ENCODE results near the gene THRB. TPM values are rescaled to one million over a fixed set of nuclear protein-coding genes. Genes with fewer than 3 reads are reported as not detected.

Gene THRB
- total and polyA plus RNA-seq, 7 experiments from 2014 or later = 0.05 to 1.0 (median 0.16) TPM; not detected in 4

- Histone ChIP-seq H3K36me3 (ENCODE audit: control insufficient read depth in 2 of 3, insufficient read depth in 3 of 3, low read length in 3 of 3) (no peaks in the 10 kb centered on the region), H3K27ac (ENCODE audit: low read depth, low read length) (no peak overlapping the region), H3K4me1 (ENCODE audit: control insufficient read depth in 2 of 2, insufficient read depth in 2 of 2, low read length in 2 of 2) (no peaks in the 10 kb centered on the region), H3K9me3 (ENCODE audit: control insufficient read depth in 2 of 3, low read length in 3 of 3) (no peaks in the 10 kb centered on the region), H3K27me3 (ENCODE audit: control insufficient read depth in 2 of 2, insufficient read depth in 2 of 2, low read length in 2 of 2) (no peaks in the 10 kb centered on the region), H3K4me3 (ENCODE audit: low read length) (no peak overlapping the region)
- Mint-ChIP-seq H3K27me3 (peaks cover 0 to 3% (median 0%) of the 10 kb centered on the region in 5 donors), H3K4me1 (no peaks in the 10 kb centered on the region), H3K4me3 (no peak overlapping the region), H3K36me3 (no peaks in the 10 kb centered on the region), H3K27ac (no peak overlapping the region), H3K9me3 (peaks cover 0 to 5% (median 0%) of the 10 kb centered on the region in 11 donors)
- DNase-seq (no peak), ATAC-seq (no peak)
- POLR2A ChIA-PET = no interaction called here
- CTCF ChIA-PET = no interaction called here
- intact Hi-C loops (cut with micrococcal nuclease) = no loop called here
Observed at GRCh38 chr3:24368605-24369004, 126.0 kb downstream of the THRB start.

- ATAC-seq (no peak), DNase-seq (no peak)
- no peaks in the 10 kb centered on the region for H3K9me3 ChIP-seq (ENCODE audit: control insufficient read depth in 2 of 3, low read length in 3 of 3)
- Mint-ChIP-seq H3K9me3 (peaks cover 0 to 5% (median 0%) of the 10 kb centered on the region in 11 donors), H3K27ac (no peak overlapping the region), H3K4me3 (no peak overlapping the region), H3K27me3 (peaks cover 0 to 3% (median 0%) of the 10 kb centered on the region in 5 donors), H3K36me3 (no peaks in the 10 kb centered on the region), H3K4me1 (no peaks in the 10 kb centered on the region)
- no peaks in the 10 kb centered on the region for H3K27me3 ChIP-seq (ENCODE audit: control insufficient read depth in 2 of 2, insufficient read depth in 2 of 2, low read length in 2 of 2)
- intact Hi-C loops (cut with micrococcal nuclease) = no loop called here
- no peak overlapping the region for H3K4me3 ChIP-seq (ENCODE audit: low read length)
- ChIA-PET CTCF (no interaction called here), POLR2A (no interaction called here)
- no peaks in the 10 kb centered on the region for H3K4me1 ChIP-seq (ENCODE audit: control insufficient read depth in 2 of 2, insufficient read depth in 2 of 2, low read length in 2 of 2)
- no peak overlapping the region for H3K27ac ChIP-seq (ENCODE audit: low read depth, low read length)
- H3K36me3 ChIP-seq (ENCODE audit: control insufficient read depth in 2 of 3, insufficient read depth in 3 of 3, low read length in 3 of 3) = no peaks in the 10 kb centered on the region
Observed at GRCh38 chr3:24367664-24368264, 126.9 kb downstream of the THRB start.

- ChIA-PET CTCF (no interaction called here), POLR2A (no interaction called here)
- intact Hi-C loops (cut with micrococcal nuclease) = no loop called here
- DNase-seq (no peak), ATAC-seq (no peak)
- H3K27me3 ChIP-seq (ENCODE audit: control insufficient read depth in 2 of 2, insufficient read depth in 2 of 2, low read length in 2 of 2) = no peaks in the 10 kb centered on the region
- no peaks in the 10 kb centered on the region for H3K9me3 ChIP-seq (ENCODE audit: control insufficient read depth in 2 of 3, low read length in 3 of 3)
- no peaks in the 10 kb centered on the region for H3K36me3 ChIP-seq (ENCODE audit: control insufficient read depth in 2 of 3, insufficient read depth in 3 of 3, low read length in 3 of 3)
- no peak overlapping the region for H3K4me3 ChIP-seq (ENCODE audit: low read length)
- H3K27ac Mint-ChIP-seq = no peak overlapping the region
- no peaks in the 10 kb centered on the region for H3K36me3 Mint-ChIP-seq
- no peaks in the 10 kb centered on the region for H3K4me1 ChIP-seq (ENCODE audit: control insufficient read depth in 2 of 2, insufficient read depth in 2 of 2, low read length in 2 of 2)
- no peak overlapping the region for H3K4me3 Mint-ChIP-seq
- no peak overlapping the region for H3K27ac ChIP-seq (ENCODE audit: low read depth, low read length)
- peaks cover 0 to 3% (median 0%) of the 10 kb centered on the region in 5 donors for H3K27me3 Mint-ChIP-seq
- H3K4me1 Mint-ChIP-seq = no peaks in the 10 kb centered on the region
- peaks cover 0 to 5% (median 0%) of the 10 kb centered on the region in 11 donors for H3K9me3 Mint-ChIP-seq
Observed at GRCh38 chr3:24367216-24367615, 127.4 kb downstream of the THRB start.

- Histone ChIP-seq H3K9me3 (ENCODE audit: control insufficient read depth in 2 of 3, low read length in 3 of 3) (no peaks in the 10 kb centered on the region), H3K4me1 (ENCODE audit: control insufficient read depth in 2 of 2, insufficient read depth in 2 of 2, low read length in 2 of 2) (no peaks in the 10 kb centered on the region), H3K27me3 (ENCODE audit: control insufficient read depth in 2 of 2, insufficient read depth in 2 of 2, low read length in 2 of 2) (no peaks in the 10 kb centered on the region), H3K4me3 (ENCODE audit: low read length) (no peak overlapping the region), H3K27ac (ENCODE audit: low read depth, low read length) (no peak overlapping the region), H3K36me3 (ENCODE audit: control insufficient read depth in 2 of 3, insufficient read depth in 3 of 3, low read length in 3 of 3) (no peaks in the 10 kb centered on the region)
- Mint-ChIP-seq H3K27ac (no peak overlapping the region), H3K4me3 (no peak overlapping the region), H3K27me3 (peaks cover 0 to 3% (median 0%) of the 10 kb centered on the region in 5 donors), H3K36me3 (no peaks in the 10 kb centered on the region), H3K9me3 (peaks cover 0 to 5% (median 0%) of the 10 kb centered on the region in 11 donors), H3K4me1 (no peaks in the 10 kb centered on the region)
- intact Hi-C loops (cut with micrococcal nuclease) = no loop called here
- no peak for ATAC-seq
- no peak for DNase-seq
- POLR2A ChIA-PET = no interaction called here
- CTCF ChIA-PET = no interaction called here
Observed at GRCh38 chr3:24365168-24365567, 129.5 kb downstream of the THRB start.

GRCh38 chr3:24364359-24364758 is 130.3 kb downstream of the THRB start:
- peaks cover 0 to 5% (median 0%) of the 10 kb centered on the region in 11 donors for H3K9me3 Mint-ChIP-seq
- H3K27me3 Mint-ChIP-seq = peaks cover 0 to 3% (median 0%) of the 10 kb centered on the region in 5 donors
- H3K27ac ChIP-seq (ENCODE audit: low read depth, low read length) = no peak overlapping the region
- no peaks in the 10 kb centered on the region for H3K27me3 ChIP-seq (ENCODE audit: control insufficient read depth in 2 of 2, insufficient read depth in 2 of 2, low read length in 2 of 2)
- ATAC-seq (no peak), DNase-seq (no peak)
- H3K4me1 ChIP-seq (ENCODE audit: control insufficient read depth in 2 of 2, insufficient read depth in 2 of 2, low read length in 2 of 2) = no peaks in the 10 kb centered on the region
- no peak overlapping the region for H3K27ac Mint-ChIP-seq
- no peaks in the 10 kb centered on the region for H3K4me1 Mint-ChIP-seq
- H3K4me3 Mint-ChIP-seq = no peak overlapping the region
- no peaks in the 10 kb centered on the region for H3K36me3 Mint-ChIP-seq
- H3K36me3 ChIP-seq (ENCODE audit: control insufficient read depth in 2 of 3, insufficient read depth in 3 of 3, low read length in 3 of 3) = no peaks in the 10 kb centered on the region
- H3K4me3 ChIP-seq (ENCODE audit: low read length) = no peak overlapping the region
- H3K9me3 ChIP-seq (ENCODE audit: control insufficient read depth in 2 of 3, low read length in 3 of 3) = no peaks in the 10 kb centered on the region
- ChIA-PET CTCF (interaction anchor here (0.5 kb wide), 1 partner anchor 189 kb away, joined by 3 read pairs; no protein-coding TSS in a partner anchor), POLR2A (no interaction called here)
- intact Hi-C loops (cut with micrococcal nuclease) = no loop called here

GRCh38 chr3:24363242-24363641 is 131.4 kb downstream of the THRB start:
- ChIA-PET POLR2A (no interaction called here), CTCF (no interaction called here)
- no peak overlapping the region for H3K27ac ChIP-seq (ENCODE audit: low read depth, low read length)
- H3K9me3 Mint-ChIP-seq = peaks cover 0 to 2% (median 0%) of the 10 kb centered on the region in 11 donors
- peaks cover 0 to 2% (median 0%) of the 10 kb centered on the region in 5 donors for H3K27me3 Mint-ChIP-seq
- H3K27me3 ChIP-seq (ENCODE audit: control insufficient read depth in 2 of 2, insufficient read depth in 2 of 2, low read length in 2 of 2) = no peaks in the 10 kb centered on the region
- ATAC-seq = no peak
- no peaks in the 10 kb centered on the region for H3K4me1 ChIP-seq (ENCODE audit: control insufficient read depth in 2 of 2, insufficient read depth in 2 of 2, low read length in 2 of 2)
- H3K4me3 ChIP-seq (ENCODE audit: low read length) = no peak overlapping the region
- H3K27ac Mint-ChIP-seq = no peak overlapping the region
- no peaks in the 10 kb centered on the region for H3K36me3 Mint-ChIP-seq
- intact Hi-C loops (cut with micrococcal nuclease) = no loop called here
- H3K4me3 Mint-ChIP-seq = no peak overlapping the region
- no peaks in the 10 kb centered on the region for H3K4me1 Mint-ChIP-seq
- no peaks in the 10 kb centered on the region for H3K36me3 ChIP-seq (ENCODE audit: control insufficient read depth in 2 of 3, insufficient read depth in 3 of 3, low read length in 3 of 3)
- no peak for DNase-seq
- no peaks in the 10 kb centered on the region for H3K9me3 ChIP-seq (ENCODE audit: control insufficient read depth in 2 of 3, low read length in 3 of 3)

- Mint-ChIP-seq H3K36me3 (no peaks in the 10 kb centered on the region), H3K4me3 (no peak overlapping the region), H3K27ac (no peak overlapping the region), H3K4me1 (no peaks in the 10 kb centered on the region), H3K9me3 (no peaks in the 10 kb centered on the region), H3K27me3 (peaks cover 0 to 2% (median 0%) of the 10 kb centered on the region in 5 donors)
- no peak overlapping the region for H3K27ac ChIP-seq (ENCODE audit: low read depth, low read length)
- POLR2A ChIA-PET = no interaction called here
- no peaks in the 10 kb centered on the region for H3K36me3 ChIP-seq (ENCODE audit: control insufficient read depth in 2 of 3, insufficient read depth in 3 of 3, low read length in 3 of 3)
- H3K9me3 ChIP-seq (ENCODE audit: control insufficient read depth in 2 of 3, low read length in 3 of 3) = no peaks in the 10 kb centered on the region
- H3K27me3 ChIP-seq (ENCODE audit: control insufficient read depth in 2 of 2, insufficient read depth in 2 of 2, low read length in 2 of 2) = no peaks in the 10 kb centered on the region
- ATAC-seq (no peak), DNase-seq (no peak)
- intact Hi-C loops (cut with micrococcal nuclease) = no loop called here
- CTCF ChIA-PET = no interaction called here
- H3K4me1 ChIP-seq (ENCODE audit: control insufficient read depth in 2 of 2, insufficient read depth in 2 of 2, low read length in 2 of 2) = no peaks in the 10 kb centered on the region
- no peak overlapping the region for H3K4me3 ChIP-seq (ENCODE audit: low read length)
Observed at GRCh38 chr3:24361623-24362022, 133.0 kb downstream of the THRB start.

Measured in naive thymus-derived CD4-positive, alpha-beta T cell (primary cell).